Panc1 (cell line): ENCODE data around the gene MRPS7. TPM values are rescaled to one million over a fixed set of nuclear protein-coding genes. Genes with fewer than 3 reads are reported as not detected.

Source experiments
- ATAC-seq: fragments of 200-7000 bp; cut with Tn5 transposase; 2 replicates; pipeline ENCODE4 v1.9.1; 2020; ENCODE audit warnings: mild to moderate bottlenecking, moderate library complexity
- BruUV-seq: library from RNA; stranded (reverse); fragments of 400-500 nt; replicated peaks from 2 replicates; lab custom pipeline; 2021; lab: Mats Ljungman, UMichigan
- CTCF ChIA-PET: fragments of 300-600 bp; sonication (Branson Sonifier 250); formaldehyde crosslinking; loops from one replicate; lab custom pipeline; 2022; ENCODE audit warnings: antibody characterized with exemption; lab: Charles Lee
- POLR2A ChIA-PET: fragments of 300-600 bp; sonication (Branson Sonifier 250); formaldehyde crosslinking; loops from one replicate; lab custom pipeline; 2022; ENCODE audit warnings: antibody characterized with exemption; lab: Charles Lee
- DNase-seq: peaks from one replicate; pipeline ENCODE4 v3.0.0-alpha.2; 2010; ENCODE audit warnings: low read depth, low spot score
- H3K27ac ChIP-seq: 2 replicates; pipeline ENCODE4 v1.5.1; 2011; ENCODE audit warnings: mild to moderate bottlenecking, low read length, inconsistent platforms
- H3K27me3 ChIP-seq: fragments of 200-500 bp; sonication (Bioruptor generic); 2 replicates; pipeline ENCODE4 v1.6.0; 2014; ENCODE audit warnings: low read length, inconsistent platforms; ENCODE audit not compliant: control insufficient read depth, insufficient read depth
- H3K36me3 ChIP-seq: fragments of 200-500 bp; sonication (Bioruptor generic); 2 replicates; pipeline ENCODE4 v1.5.1; 2014; ENCODE audit warnings: inconsistent platforms, mild to moderate bottlenecking, low read length, moderate library complexity; ENCODE audit not compliant: control insufficient read depth, insufficient read depth
- H3K4me1 ChIP-seq: 2 replicates; pipeline ENCODE4 v1.5.1; 2011; ENCODE audit warnings: inconsistent platforms, mild to moderate bottlenecking, low read length, moderate library complexity; ENCODE audit not compliant: control insufficient read depth, insufficient read depth
- H3K4me3 ChIP-seq, 2 experiments: 2 replicates each; pipeline ENCODE4 v1.5.1; 2011 to 2012; ENCODE audit warnings: low read depth in 2 of 2, low read length in 2 of 2, mild to moderate bottlenecking in 2 of 2, inconsistent platforms in 1 of 2, moderate library complexity in 1 of 2
- H3K9me3 ChIP-seq: fragments of 200-500 bp; sonication (Bioruptor generic); 2 replicates; pipeline ENCODE4 v1.5.1; 2014; ENCODE audit warnings: low read depth, mild to moderate bottlenecking, inconsistent platforms, low read length, moderate library complexity; ENCODE audit not compliant: control insufficient read depth, insufficient read depth
- CTCF ChIP-seq: fragments of 450-650 bp; IDR thresholded peaks from 2 replicates; pipeline ENCODE4 v1.5.1; 2017; ENCODE audit warnings: mild to moderate bottlenecking
- POLR2AphosphoS5 ChIP-seq: IDR thresholded peaks from 2 replicates; pipeline ENCODE4 v1.6.1; 2012; ENCODE audit warnings: mild to moderate bottlenecking, low read depth, low read length, moderate library complexity
- REST ChIP-seq, 2 experiments: IDR thresholded peaks; 2 replicates each; pipeline ENCODE4 v1.6.1; 2011 to 2012; ENCODE audit warnings: low read depth in 2 of 2, control low read depth in 1 of 2, low read length in 1 of 2, mild to moderate bottlenecking in 1 of 2, moderate library complexity in 1 of 2; ENCODE audit not compliant: insufficient read depth in 1 of 2
- SIN3A ChIP-seq: IDR thresholded peaks from 2 replicates; pipeline ENCODE4 v1.6.1; 2012; ENCODE audit warnings: low read depth, mild to moderate bottlenecking, low read length, moderate library complexity, borderline replicate concordance; ENCODE audit not compliant: insufficient read depth
- TCF7L2 ChIP-seq: IDR thresholded peaks from 2 replicates; pipeline ENCODE4 v1.6.1; 2011; ENCODE audit warnings: mild to moderate bottlenecking, low read depth, low read length, inconsistent platforms
- in situ Hi-C: cut with HindIII; loops from 2 replicates; pipeline ENCODE4 v1.10.0; 2016; ENCODE audit warnings: low sequenced_read_pairs, low pct_unique_long_range_greater_than_20kb
- intact Hi-C: fragments of 100-400 bp; cut with micrococcal nuclease; formaldehyde crosslinking; loops from one replicate; pipeline ENCODE4 v1.10.0; 2022; ENCODE audit not compliant: unreplicated experiment
- total RNA-seq: library from RNA; stranded (reverse); gene quantifications from one replicate; pipeline ENCODE4 v1.2.1, GENCODE V29; 2021; ENCODE audit not compliant: unreplicated experiment

The MRPS7 gene
- total RNA-seq, 1 experiment from 2014 or later, result 85.0 TPM

GRCh38 chr17:75266316-75267152 lies 4.9 kb downstream of the MRPS7 start:
- Histone ChIP-seq H3K4me3 (no peak overlapping the region), H3K27ac (no peak overlapping the region), H3K27me3 (no peaks in the 10 kb centered on the region), H3K4me1 (peaks cover 35% of the 10 kb centered on the region), H3K36me3 (peaks cover 7% of the 10 kb centered on the region; the same call in 1 of the 2 replicates), H3K9me3 (no peaks in the 10 kb centered on the region)
- BruUV-seq, result no TSS peak
- TF ChIP-seq CTCF (no peak), POLR2AphosphoS5 (no peak; the same call in 1 of the 2 replicates), SIN3A (no peak), TCF7L2 (no peak), REST (IDR thresholded peaks at IDR 0.05; ENCODE audit: insufficient read depth in 1 of 2, low read depth in 2 of 2, low read length in 1 of 2) (no peak)
- in situ Hi-C loops, result no loop called here
- CTCF ChIA-PET, result no interaction called here
- intact Hi-C loops, result no loop called here
- POLR2A ChIA-PET, result no interaction called here
- DNase-seq, result no peak
- ATAC-seq, result no peak

GRCh38 chr17:75267153-75267410 lies 5.4 kb downstream of the MRPS7 start:
- Histone ChIP-seq H3K27ac (no peak overlapping the region), H3K27me3 (no peaks in the 10 kb centered on the region), H3K9me3 (no peaks in the 10 kb centered on the region), H3K4me1 (peaks cover 38% of the 10 kb centered on the region), H3K36me3 (peaks cover 7% of the 10 kb centered on the region; the same call in 1 of the 2 replicates), H3K4me3 (no peak overlapping the region)
- POLR2A ChIA-PET, result no interaction called here
- CTCF ChIA-PET, result interaction anchor here (1.2 kb wide), 1 partner anchor 26 kb away, joined by 3 read pairs; no protein-coding TSS in a partner anchor
- intact Hi-C loops (no loop called here), in situ Hi-C loops (no loop called here)
- TF ChIP-seq REST (IDR thresholded peaks at IDR 0.05; ENCODE audit: insufficient read depth in 1 of 2, low read depth in 2 of 2, low read length in 1 of 2) (no peak), CTCF (no peak), TCF7L2 (no peak), SIN3A (no peak), POLR2AphosphoS5 (no peak; the same call in 1 of the 2 replicates)
- BruUV-seq, result no TSS peak
- ATAC-seq, result no peak
- no peak for DNase-seq
